Tibial nerve (tissue), 4 donors: ENCODE results near the gene CTNS. TPM values are rescaled to one million over a fixed set of nuclear protein-coding genes. Genes with fewer than 3 reads are reported as not detected.

ENCODE experiments used
- DNase-seq, 2 donors: peaks; one replicate each; pipeline ENCODE4 v3.0.0-alpha.2; 2019; ENCODE audit warnings: low spot score in 2 of 2
- H3K27ac ChIP-seq, 4 donors: fragments of 200-600 bp; sonication (generic) in 3 of 4; one replicate each; pipeline ENCODE4 v1.5.1; 2017 to 2019; ENCODE audit warnings: mild to moderate bottlenecking in 1 of 4
- H3K27me3 ChIP-seq, 2 donors: fragments of 200-600 bp; sonication (generic) in 1 of 2; one replicate each; pipeline versions ENCODE4 v1.5.1 to v1.6.0; 2017 to 2019
- H3K36me3 ChIP-seq, 3 donors: fragments of 200-600 bp; sonication (generic); one replicate each; pipeline ENCODE4 v1.5.1; 2018 to 2019
- H3K4me1 ChIP-seq, 4 donors: fragments of 200-600 bp; sonication (generic) in 3 of 4; one replicate each; pipeline ENCODE4 v1.5.1; 2017 to 2019
- H3K4me3 ChIP-seq, 4 donors: fragments of 200-600 bp; sonication (generic) in 3 of 4; one replicate each; pipeline ENCODE4 v1.5.1; 2017 to 2019; ENCODE audit warnings: mild to moderate bottlenecking in 1 of 4, moderate library complexity in 1 of 4
- H3K9me3 ChIP-seq, 4 donors: fragments of 200-600 bp; sonication (generic) in 3 of 4; one replicate each; pipeline ENCODE4 v1.5.1; 2017 to 2019
- EP300 ChIP-seq, 2 donors: sonication (generic); formaldehyde crosslinking; IDR thresholded peaks; one replicate each; pipeline ENCODE4 v1.6.1; 2017; ENCODE audit warnings: antibody characterized with exemption in 2 of 2, mild to moderate bottlenecking in 1 of 2
- POLR2A ChIP-seq, 2 donors: fragments of 450-650 bp; IDR thresholded peaks; one replicate each; pipeline ENCODE4 v1.6.1; 2017; ENCODE audit warnings: antibody characterized with exemption in 2 of 2, mild to moderate bottlenecking in 2 of 2, moderate library complexity in 2 of 2
- WGBS, 2 donors: methylation state at CpG; one replicate each; pipeline ENCODE4 v1.1.5; 2018; 5-methylcytosine and 5-hydroxymethylcytosine counted together
- total RNA-seq, 4 donors: library from RNA; depleted of rRNA; stranded (reverse); fragments of >200 nt; gene quantifications; one replicate each; pipeline ENCODE4 v1.1.0, GENCODE V29; 2016
- TF ChIP-seq, protein P1 (sequence below), 5 experiments: fragments of 200-600 bp in 3 of 5; fragments of 450-650 bp in 2 of 5; sonication (generic) in 3 of 5; IDR thresholded peaks; one replicate each; pipeline ENCODE4 v1.5.1; 2016 to 2019; ENCODE audit warnings: antibody characterized with exemption in 5 of 5, mild to moderate bottlenecking in 3 of 5, moderate library complexity in 2 of 5

Gene CTNS
- total RNA-seq, 4 donors from 2014 or later, result 42.9 to 62.1 (median 50.6) TPM

GRCh38 chr17:3678821-3679530 lies 42.4 kb downstream of the CTNS start:
- Histone ChIP-seq H3K27me3 (peaks cover 0 to 18% of the 10 kb centered on the region in 2 donors), H3K27ac (no peak overlapping the region), H3K9me3 (no peaks in the 10 kb centered on the region), H3K4me1 (peaks cover 0 to 4% (median 0%) of the 10 kb centered on the region in 4 donors), H3K36me3 (no peaks in the 10 kb centered on the region), H3K4me3 (no peak overlapping the region)
- 78 to 85% methylated on average over 27 of the region's 27 CpGs for WGBS, 2 donors
- DNase-seq, result no peak
- TF ChIP-seq, protein P1, sequence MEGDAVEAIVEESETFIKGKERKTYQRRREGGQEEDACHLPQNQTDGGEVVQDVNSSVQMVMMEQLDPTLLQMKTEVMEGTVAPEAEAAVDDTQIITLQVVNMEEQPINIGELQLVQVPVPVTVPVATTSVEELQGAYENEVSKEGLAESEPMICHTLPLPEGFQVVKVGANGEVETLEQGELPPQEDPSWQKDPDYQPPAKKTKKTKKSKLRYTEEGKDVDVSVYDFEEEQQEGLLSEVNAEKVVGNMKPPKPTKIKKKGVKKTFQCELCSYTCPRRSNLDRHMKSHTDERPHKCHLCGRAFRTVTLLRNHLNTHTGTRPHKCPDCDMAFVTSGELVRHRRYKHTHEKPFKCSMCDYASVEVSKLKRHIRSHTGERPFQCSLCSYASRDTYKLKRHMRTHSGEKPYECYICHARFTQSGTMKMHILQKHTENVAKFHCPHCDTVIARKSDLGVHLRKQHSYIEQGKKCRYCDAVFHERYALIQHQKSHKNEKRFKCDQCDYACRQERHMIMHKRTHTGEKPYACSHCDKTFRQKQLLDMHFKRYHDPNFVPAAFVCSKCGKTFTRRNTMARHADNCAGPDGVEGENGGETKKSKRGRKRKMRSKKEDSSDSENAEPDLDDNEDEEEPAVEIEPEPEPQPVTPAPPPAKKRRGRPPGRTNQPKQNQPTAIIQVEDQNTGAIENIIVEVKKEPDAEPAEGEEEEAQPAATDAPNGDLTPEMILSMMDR (IDR thresholded peaks at IDR 0.05), result no peak
- TF ChIP-seq EP300 (IDR thresholded peaks at IDR 0.05), result no peak
- TF ChIP-seq POLR2A (IDR thresholded peaks at IDR 0.05), result no peak

DNA sequence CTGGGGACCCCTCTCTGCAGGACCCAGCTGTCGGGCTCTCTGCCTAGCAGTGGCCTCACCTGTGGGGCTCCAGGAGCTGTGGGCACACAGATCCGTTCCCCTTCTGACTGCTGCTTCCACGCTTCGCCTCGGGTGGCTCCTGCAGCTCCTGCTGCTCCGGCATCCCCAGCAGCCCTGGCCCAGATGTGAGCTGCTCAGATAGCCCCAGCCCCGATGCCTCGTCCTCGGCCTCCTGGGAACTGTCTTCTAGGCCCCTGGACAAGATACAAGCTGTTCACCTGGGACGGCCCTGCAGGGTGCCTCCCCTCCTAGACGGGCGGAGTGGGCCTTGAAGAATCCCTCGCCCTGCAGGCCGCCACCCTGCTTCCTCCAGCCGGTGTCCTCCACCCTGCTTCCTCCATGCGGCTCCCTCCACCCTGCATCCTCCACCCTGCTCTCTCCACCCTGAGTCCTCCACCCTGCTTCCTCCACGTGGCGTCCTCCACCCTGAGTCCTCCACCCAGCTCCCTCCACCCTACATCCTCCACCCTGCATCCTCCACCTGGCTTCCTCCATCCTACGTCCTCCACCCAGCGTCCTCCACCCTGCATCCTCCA lies 43.1 kb downstream of the CTNS start:
- no peak overlapping the region for H3K4me3 ChIP-seq
- no peaks in the 10 kb centered on the region for H3K36me3 ChIP-seq
- H3K4me1 ChIP-seq, result peaks cover 0 to 4% (median 0%) of the 10 kb centered on the region in 4 donors
- TF ChIP-seq EP300 (IDR thresholded peaks at IDR 0.05) (no peak), POLR2A (IDR thresholded peaks at IDR 0.05) (no peak)
- no peak overlapping the region for H3K27ac ChIP-seq
- WGBS, 2 donors, result 55 to 62% methylated on average over 20 of the region's 20 CpGs
- peaks cover 0 to 24% of the 10 kb centered on the region in 2 donors for H3K27me3 ChIP-seq
- no peaks in the 10 kb centered on the region for H3K9me3 ChIP-seq
- DNase-seq, result no peak

DNA sequence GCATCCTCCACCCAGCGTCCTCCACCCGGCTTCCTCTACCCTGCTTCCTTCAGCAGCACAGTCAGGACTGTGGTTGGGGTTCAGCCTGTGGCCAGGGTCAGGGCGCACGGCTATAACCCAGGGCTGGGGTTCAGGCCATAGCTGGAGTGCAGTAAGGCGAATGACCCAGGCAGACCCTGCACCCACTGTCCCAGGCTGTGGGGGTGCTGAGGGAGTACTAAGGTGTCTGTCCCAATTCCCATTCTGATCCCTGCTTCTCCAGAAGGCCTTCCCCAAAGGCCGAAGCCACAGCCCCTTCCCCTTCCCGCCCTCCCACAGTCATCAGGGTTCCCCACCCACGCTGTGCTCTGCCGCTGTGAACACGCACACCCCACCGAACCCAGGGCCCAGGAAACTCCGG lies 44.5 kb downstream of the CTNS start:
- TF ChIP-seq, protein P1 (IDR thresholded peaks at IDR 0.05), result no peak
- TF ChIP-seq POLR2A (IDR thresholded peaks at IDR 0.05) (no peak), EP300 (IDR thresholded peaks at IDR 0.05) (no peak)
- no peak overlapping the region for H3K4me3 ChIP-seq

GRCh38 chr17:3681565-3681964 lies 45.0 kb downstream of the CTNS start:
- Histone ChIP-seq H3K27ac (no peak overlapping the region), H3K4me1 (peaks cover 0 to 7% (median 0%) of the 10 kb centered on the region in 4 donors), H3K9me3 (no peaks in the 10 kb centered on the region), H3K27me3 (peaks cover 0 to 33% of the 10 kb centered on the region in 2 donors), H3K36me3 (no peaks in the 10 kb centered on the region), H3K4me3 (no peak overlapping the region)
- TF ChIP-seq, protein P1 (IDR thresholded peaks at IDR 0.05), result no peak
- TF ChIP-seq POLR2A (IDR thresholded peaks at IDR 0.05) (no peak), EP300 (IDR thresholded peaks at IDR 0.05) (no peak)
- 68 to 80% methylated on average over 20 of the region's 20 CpGs for WGBS, 2 donors
- DNase-seq, result no peak

More for the DNA sequence above, 44.5 kb downstream of the CTNS start:
- no peaks in the 10 kb centered on the region for H3K9me3 ChIP-seq
- no peak overlapping the region for H3K27ac ChIP-seq
- no peak for DNase-seq
- WGBS, 2 donors, result 84 to 86% methylated on average over 12 of the region's 12 CpGs
- H3K4me1 ChIP-seq, result peaks cover 0 to 7% (median 0%) of the 10 kb centered on the region in 4 donors
- no peaks in the 10 kb centered on the region for H3K36me3 ChIP-seq
- peaks cover 0 to 33% of the 10 kb centered on the region in 2 donors for H3K27me3 ChIP-seq

DNA sequence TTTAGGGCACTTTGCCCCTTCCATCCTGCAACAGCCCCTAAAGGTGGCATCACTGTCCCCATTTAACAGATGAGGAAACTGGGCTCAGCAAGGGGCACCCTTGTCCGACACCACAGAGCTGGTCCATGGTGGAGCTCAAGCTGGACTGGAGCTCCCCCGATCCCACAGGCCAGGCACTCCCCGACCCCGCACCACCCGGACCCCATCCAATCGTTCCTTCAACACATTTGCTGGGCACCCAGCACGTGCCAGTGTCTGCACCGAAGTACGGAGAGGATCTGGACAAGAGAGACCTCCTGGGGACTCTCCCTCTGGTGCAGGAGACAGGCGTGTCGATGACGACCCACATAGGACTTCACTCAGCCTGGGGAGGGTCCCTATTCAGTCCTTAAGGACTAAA lies 45.5 kb downstream of the CTNS start:
- H3K27ac ChIP-seq, result no peak overlapping the region
- peaks cover 0 to 7% (median 0%) of the 10 kb centered on the region in 4 donors for H3K4me1 ChIP-seq
- 86 to 88% methylated on average over 12 of the region's 12 CpGs for WGBS, 2 donors
- H3K9me3 ChIP-seq, result no peaks in the 10 kb centered on the region
- no peaks in the 10 kb centered on the region for H3K36me3 ChIP-seq
- no peak overlapping the region for H3K4me3 ChIP-seq
- no peak for DNase-seq
- TF ChIP-seq POLR2A (IDR thresholded peaks at IDR 0.05), result no peak
- TF ChIP-seq EP300 (IDR thresholded peaks at IDR 0.05), result no peak
- TF ChIP-seq, protein P1 (IDR thresholded peaks at IDR 0.05), result no peak
- peaks cover 0 to 33% of the 10 kb centered on the region in 2 donors for H3K27me3 ChIP-seq
